Activated effector memory CD4-positive, alpha-beta T cell treated with anti-CD3 and anti-CD28 coated beads, Interleukin-2, amount 50 U/mL, for 16 hours (primary cell): ENCODE measurements around the gene FRMD4A.

Experiments used
- DNase-seq: peaks from one replicate; pipeline ENCODE4 v3.0.0-alpha.2; 2020

The FRMD4A gene

DNA sequence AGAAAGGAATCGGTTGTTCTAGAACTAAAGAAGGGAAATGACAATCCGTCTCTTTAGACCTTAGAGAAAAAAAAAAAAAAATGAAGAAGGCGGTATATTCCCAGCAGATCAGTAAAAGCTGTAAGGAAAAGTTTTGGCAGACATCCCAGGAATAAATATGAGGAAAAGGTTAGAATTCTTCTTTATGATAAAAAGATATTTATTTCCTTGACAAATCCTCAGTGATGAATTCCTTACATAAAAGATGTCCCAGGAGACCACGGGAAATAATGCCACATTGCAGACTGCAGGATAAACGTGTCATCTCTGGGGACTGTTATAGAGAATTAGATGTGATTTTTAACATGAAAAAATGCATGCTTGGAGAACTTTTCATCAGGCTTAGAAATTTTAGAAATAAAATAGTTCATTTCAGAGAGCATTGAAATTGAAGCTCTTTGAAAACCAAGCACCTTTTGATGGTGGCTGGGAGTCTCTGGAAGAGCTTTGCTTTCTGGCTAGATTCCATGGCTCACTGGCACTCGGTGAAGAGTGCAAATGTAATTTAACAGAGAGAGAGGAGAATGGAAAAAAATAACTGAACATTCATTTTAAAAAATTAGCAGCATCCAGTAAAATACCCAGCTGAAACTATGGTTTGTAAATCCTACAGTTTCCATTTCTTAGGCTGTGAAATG lies 645.8 kb downstream of the FRMD4A start:
- no peak for DNase-seq

DNA sequence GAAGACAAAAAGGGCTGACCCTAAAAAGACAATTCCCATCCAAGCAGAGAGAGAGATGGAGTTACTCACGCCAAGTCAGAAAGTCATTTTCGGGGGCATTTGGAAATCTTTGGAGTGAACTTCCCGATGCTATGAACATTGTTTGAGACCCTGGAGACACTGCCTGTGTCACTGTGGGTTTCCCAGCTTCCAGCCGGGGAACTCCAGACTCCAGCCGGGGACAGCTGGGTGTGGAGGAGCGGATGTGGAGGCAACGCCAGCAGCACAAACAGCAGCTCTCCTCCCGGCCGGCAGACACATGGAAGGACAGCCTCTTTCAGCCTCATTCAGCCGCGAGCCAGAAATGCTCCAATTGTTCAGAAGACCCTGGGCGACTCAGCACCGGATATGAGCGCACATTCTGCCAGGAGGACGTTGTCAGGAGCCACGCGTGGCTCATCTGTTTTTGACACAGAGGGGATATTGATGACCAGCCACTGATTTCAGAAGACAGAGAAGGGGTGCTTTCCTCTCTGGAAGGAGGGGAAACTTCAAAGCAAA lies 646.4 kb downstream of the FRMD4A start:
- DNase-seq: peak; percentile 36

DNA sequence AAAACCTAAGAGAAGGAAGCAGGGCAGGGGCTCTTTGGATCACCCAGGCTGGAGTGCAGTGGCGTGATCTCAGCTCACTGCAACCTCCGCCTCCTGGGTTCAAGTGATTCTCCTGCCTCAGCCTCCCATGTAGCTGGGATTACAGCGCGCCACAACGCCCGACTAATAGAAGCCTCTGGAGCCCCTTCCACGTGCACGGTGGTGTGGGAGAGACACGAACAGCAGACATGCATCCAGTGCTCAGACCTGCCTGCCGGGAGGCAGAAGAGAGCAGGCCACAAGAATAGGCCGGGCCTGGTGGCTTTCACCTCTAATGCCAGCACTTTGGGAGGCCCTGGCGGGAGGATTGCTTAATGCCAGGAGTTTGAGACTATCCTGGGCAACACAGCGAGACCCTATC lies 647.7 kb downstream of the FRMD4A start:
- peak; percentile 33 for DNase-seq

- peak; percentile 16 for DNase-seq
These were observed 648.8 kb downstream of the FRMD4A start for GRCh38 chr10:13681960-13682359.

DNA sequence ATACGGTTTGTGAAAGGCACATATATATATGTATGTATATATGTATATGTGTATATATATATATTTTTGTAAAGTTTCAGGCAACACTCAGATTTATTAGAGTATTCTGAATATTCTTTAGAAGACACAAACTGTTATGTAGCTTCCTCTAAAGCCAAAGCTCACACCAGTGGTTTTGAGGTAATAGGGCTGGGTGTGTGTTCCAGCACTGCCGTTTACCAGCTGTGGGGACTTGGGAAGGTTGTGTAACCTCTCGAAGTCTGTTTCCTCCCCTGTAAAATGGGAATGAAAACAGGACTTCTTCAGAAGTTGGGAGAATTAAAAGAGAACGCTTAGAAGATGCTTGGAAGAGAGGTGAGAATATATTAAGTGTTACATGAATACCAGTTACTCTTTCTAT lies 649.2 kb downstream of the FRMD4A start:
- peak; percentile 3 for DNase-seq

- DNase-seq: no peak
These were observed 649.6 kb downstream of the FRMD4A start for GRCh38 chr10:13681095-13681494.

- DNase-seq: no peak
These were observed 652.5 kb downstream of the FRMD4A start for GRCh38 chr10:13678101-13678843.

- no peak for DNase-seq
These were observed 655.8 kb downstream of the FRMD4A start for GRCh38 chr10:13674645-13675588.

DNA sequence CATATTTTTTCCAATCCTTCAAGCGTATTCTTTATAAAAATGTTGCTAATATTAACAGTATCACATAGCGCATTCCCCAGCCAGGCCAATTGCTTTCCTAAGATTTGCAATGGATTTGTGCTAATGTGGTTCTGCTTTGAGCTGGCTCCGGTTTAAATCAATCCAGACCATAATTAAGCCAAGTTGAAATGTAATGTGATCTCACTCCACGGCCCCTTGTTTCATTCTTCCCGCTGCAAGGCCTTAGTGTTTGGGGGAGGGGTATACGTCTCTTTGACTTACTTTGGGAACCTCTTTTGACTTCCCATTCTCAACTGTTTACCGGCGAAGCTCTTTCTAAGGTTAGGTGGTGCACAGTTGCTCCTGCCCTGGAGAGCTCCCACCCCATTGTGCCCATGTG lies 657.6 kb downstream of the FRMD4A start:
- no peak for DNase-seq

DNA sequence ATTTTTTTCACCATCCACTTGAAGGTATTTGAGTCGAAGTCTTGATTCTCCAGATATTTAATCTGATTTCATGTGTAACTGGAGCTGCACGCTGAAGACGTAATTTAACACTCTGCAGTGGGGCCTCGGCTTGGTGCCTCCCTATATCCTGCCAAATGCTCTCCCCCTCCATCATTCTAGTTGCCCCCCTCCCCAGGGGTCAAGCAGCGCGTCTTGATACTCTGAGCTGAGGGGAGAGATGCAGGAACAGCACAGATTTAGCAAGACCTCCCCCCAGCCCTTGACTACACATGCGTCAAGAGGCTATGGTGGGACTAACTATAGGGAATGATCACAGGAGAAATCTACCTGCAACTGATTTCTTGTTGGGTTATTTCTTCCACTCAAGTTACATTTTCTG lies 658.2 kb downstream of the FRMD4A start:
- DNase-seq: no peak

- DNase-seq: no peak
These were observed 658.8 kb downstream of the FRMD4A start for GRCh38 chr10:13671904-13672303.

DNA sequence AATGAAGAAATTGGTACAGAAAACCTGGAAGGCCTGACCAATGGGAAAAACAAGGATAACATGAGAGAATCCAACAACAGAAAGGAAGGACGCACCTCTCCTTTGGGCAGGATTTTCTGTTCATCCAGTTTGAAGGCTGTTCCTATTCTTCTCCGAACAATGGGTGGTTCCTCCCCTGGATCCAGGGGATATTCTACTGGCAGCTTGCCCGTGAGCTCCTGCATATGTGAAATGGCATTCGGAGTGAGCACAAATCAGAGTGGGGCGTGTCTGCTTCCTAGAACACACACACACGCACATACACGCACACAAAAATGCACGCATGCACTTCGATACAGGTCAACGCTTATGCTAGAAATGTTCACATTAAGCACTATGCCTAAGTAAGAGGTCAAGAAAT lies 660.4 kb downstream of the FRMD4A start:
- no peak for DNase-seq

DNA sequence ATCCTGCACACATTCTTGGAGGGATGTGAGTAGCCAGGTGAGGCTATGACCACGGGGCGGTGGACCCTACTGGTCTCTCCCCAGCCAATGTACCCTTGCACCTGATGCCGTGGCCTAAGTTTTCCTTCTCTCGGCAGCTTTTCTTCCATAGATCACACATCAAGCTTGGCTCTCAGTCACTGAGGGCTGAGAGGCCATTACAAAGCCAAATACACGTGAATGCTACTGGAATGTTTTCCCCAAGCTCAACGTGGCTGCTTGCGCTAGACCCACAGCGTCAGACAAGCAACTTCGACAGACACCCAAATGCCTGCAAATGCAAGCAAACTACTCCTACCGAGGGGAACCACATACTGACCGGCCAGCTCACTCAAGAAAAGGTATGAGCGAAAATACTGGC lies 660.8 kb downstream of the FRMD4A start:
- no peak for DNase-seq

DNA sequence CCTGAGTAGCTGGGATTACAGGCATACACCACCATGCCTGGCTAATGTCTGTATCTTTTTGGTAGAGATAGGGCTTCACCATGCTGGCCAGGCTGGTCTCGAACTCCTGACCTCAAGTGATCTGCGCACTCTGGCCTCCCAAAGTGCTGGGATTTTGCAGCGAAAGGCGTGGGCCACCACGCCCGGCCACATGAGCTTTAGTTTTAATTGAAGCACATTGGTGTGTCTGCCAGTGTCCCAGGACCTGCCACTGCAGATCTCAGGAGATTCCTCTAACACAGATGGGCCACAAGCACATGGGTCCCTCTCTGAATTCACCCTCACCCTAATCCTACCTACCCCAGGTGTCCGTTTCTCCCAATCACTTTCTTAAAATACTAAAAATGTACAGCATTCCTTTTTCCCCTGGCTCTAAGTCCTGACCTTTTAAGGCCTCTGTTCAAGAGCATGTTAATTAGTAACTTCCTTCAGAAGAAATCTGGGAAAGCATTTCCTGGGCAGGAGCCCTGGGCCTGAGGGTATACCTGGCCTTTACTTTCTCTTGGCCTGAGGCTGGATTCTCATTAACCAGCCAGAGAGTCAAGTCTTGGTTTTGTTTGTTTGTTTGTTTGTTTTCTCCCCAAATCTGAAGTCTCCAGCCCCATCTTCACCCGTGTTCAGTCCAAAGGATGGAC lies 661.4 kb downstream of the FRMD4A start:
- no peak for DNase-seq

DNA sequence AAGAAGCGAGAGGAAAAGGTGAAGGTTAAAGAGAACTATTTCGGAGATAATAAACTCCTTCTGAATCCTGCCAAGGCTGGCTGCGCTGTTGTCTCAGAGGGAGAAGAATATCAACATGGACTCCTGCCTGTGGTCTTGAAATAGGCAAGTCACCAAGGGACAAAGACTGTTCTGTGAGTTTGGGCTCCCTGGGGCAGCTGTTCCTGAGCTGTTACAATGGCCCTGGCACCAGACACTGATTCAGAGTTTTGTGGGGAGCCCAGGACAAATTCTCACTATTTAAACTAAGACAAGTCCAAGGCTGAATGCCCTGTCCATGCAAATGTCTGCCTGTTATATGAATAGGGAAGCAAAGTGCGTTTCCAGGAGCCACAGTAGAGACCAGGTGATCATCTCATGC lies 662.6 kb downstream of the FRMD4A start:
- no peak for DNase-seq

DNA sequence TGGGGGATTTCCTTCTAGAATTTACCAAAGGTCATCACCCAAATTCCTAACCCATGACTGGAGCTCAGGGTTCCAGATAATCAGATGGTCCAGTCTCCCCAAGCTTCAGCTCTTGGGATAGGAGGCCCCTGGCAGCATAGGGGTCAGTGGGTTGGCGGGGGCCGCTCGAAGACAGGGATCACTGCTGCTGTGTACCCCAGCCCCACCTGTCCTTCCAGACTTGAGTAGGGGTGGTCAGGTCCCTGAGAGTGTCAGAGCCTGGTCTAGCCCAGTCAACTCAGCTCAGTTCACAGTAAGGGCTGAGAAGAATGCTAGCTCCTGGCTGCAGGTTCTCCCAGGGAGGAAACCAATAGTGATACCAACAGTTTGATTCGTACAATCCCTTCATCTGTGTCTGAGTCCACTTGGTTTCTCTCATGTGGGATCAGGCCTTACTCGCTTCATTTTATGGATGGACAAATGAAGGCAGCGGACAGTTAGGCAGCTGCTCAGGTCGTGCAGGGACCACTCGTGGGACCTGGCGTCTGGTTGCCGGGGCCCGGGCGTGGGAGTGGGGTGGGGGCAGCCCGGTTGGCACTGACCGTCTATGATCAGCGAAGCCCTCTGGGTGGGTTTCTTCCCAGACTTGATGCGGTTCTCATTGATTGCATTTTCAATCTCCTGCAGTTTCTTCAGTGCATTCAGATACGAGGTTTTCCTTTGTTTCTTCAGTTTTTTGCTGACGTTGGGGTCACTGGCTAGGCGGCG lies 665.0 kb downstream of the FRMD4A start:
- no peak for DNase-seq

GRCh38 chr10:13661256-13661655 lies 669.5 kb downstream of the FRMD4A start:
- DNase-seq: no peak

- DNase-seq: no peak
These were observed 670.2 kb downstream of the FRMD4A start for GRCh38 chr10:13660551-13660920.

- DNase-seq: peak; percentile 88
These were observed 670.7 kb downstream of the FRMD4A start for GRCh38 chr10:13659887-13660550.

- DNase-seq: no peak
These were observed 671.6 kb downstream of the FRMD4A start for GRCh38 chr10:13658871-13659685.
